ENCODE data around the gene KRTCAP2.

GRCh38 chr1:155166051-155166470 is 7.0 kb downstream of the KRTCAP2 start:
- TF ChIP-seq, protein P1, sequence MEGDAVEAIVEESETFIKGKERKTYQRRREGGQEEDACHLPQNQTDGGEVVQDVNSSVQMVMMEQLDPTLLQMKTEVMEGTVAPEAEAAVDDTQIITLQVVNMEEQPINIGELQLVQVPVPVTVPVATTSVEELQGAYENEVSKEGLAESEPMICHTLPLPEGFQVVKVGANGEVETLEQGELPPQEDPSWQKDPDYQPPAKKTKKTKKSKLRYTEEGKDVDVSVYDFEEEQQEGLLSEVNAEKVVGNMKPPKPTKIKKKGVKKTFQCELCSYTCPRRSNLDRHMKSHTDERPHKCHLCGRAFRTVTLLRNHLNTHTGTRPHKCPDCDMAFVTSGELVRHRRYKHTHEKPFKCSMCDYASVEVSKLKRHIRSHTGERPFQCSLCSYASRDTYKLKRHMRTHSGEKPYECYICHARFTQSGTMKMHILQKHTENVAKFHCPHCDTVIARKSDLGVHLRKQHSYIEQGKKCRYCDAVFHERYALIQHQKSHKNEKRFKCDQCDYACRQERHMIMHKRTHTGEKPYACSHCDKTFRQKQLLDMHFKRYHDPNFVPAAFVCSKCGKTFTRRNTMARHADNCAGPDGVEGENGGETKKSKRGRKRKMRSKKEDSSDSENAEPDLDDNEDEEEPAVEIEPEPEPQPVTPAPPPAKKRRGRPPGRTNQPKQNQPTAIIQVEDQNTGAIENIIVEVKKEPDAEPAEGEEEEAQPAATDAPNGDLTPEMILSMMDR (IDR thresholded peaks at IDR 0.05), result no peak
- TF ChIP-seq EP300 (IDR thresholded peaks at IDR 0.05), result no peak
